HUDEP-2 (cell line): ENCODE data around the gene NIM1K.
"Not testable (repeated sequence)": the region's sequence is repeated elsewhere in the genome, so short reads cannot be mapped to it uniquely, and the experiment has no call there.

Experiments
- DNase-seq, 76 experiments: peaks; one replicate each; lab custom pipeline; 2025; ENCODE audit not compliant: unreplicated experiment in 76 of 76; lab: John Stamatoyannopoulos, UW

The NIM1K gene

GRCh38 chr5:43225649-43226245, 33.7 kb downstream of the NIM1K start:
- DNase-seq: no peak

- peak in 9 of 76 experiments; percentile 2 to 31 (median 19) for DNase-seq
Measured at GRCh38 chr5:43227655-43228054, 35.6 kb downstream of the NIM1K start.

GRCh38 chr5:43230707-43231106, 38.7 kb downstream of the NIM1K start:
- DNase-seq: no peak

- peak in 41 of 76 experiments; percentile 2 to 44 (median 17) for DNase-seq
Measured at GRCh38 chr5:43231977-43232376, 40.0 kb downstream of the NIM1K start.

- DNase-seq: no peak
Measured at GRCh38 chr5:43232943-43233833, 41.2 kb downstream of the NIM1K start.

- no peak for DNase-seq
Measured at GRCh38 chr5:43233946-43234345, 41.9 kb downstream of the NIM1K start.

- DNase-seq: no peak
Measured at GRCh38 chr5:43236653-43237355, 44.8 kb downstream of the NIM1K start.

- no peak for DNase-seq
Measured at GRCh38 chr5:43242196-43242595, 50.2 kb downstream of the NIM1K start.

- no peak for DNase-seq
Measured at GRCh38 chr5:43243270-43243669, 51.2 kb downstream of the NIM1K start.

GRCh38 chr5:43244823-43245565, 53.0 kb downstream of the NIM1K start:
- no peak for DNase-seq

- DNase-seq: no peak
Measured at GRCh38 chr5:43245724-43246385, 53.8 kb downstream of the NIM1K start.

GRCh38 chr5:43251754-43252153, 59.7 kb downstream of the NIM1K start:
- no peak for DNase-seq

- no peak for DNase-seq
Measured at GRCh38 chr5:43255704-43256103, 63.7 kb downstream of the NIM1K start.

GRCh38 chr5:43256261-43256966, 64.4 kb downstream of the NIM1K start:
- DNase-seq: no peak

GRCh38 chr5:43258116-43258515, 66.1 kb downstream of the NIM1K start:
- DNase-seq: no peak

- not testable (repeated sequence) for DNase-seq
Measured at GRCh38 chr5:43262269-43262668, 70.2 kb downstream of the NIM1K start.

- DNase-seq: no peak
Measured at GRCh38 chr5:43268188-43268820, 76.3 kb downstream of the NIM1K start.

GRCh38 chr5:43270645-43271044, 78.6 kb downstream of the NIM1K start:
- no peak for DNase-seq

- DNase-seq: no peak
Measured at GRCh38 chr5:43273552-43273951, 81.5 kb downstream of the NIM1K start.
